ENCODE data around the gene DPP4.

- no peak for TF ChIP-seq CTCF (conservative IDR thresholded peaks at IDR 0.05; ENCODE audit: low read length)
- TF ChIP-seq EZH2phosphoT487 (IDR thresholded peaks at IDR 0.05; ENCODE audit: borderline replicate concordance, low read depth, low read length): no peak
Observed at GRCh38 chr2:162100579-162100978, 26.6 kb upstream of the DPP4 start.

All from OCI-LY7 (cell line).